Mesendoderm (in vitro differentiated cells): Measurements from ENCODE around the gene RWDD4.
"Not testable (repeated sequence)": the region's sequence is repeated elsewhere in the genome, so short reads cannot be mapped to it uniquely, and the experiment has no call there.

Source experiments
- DNase-seq: peaks from one replicate; pipeline ENCODE4 v3.0.0; 2013
- H2AK5ac ChIP-seq: 2 replicates; pipeline ENCODE4 v1.6.1; 2013; ENCODE audit warnings: low read length, inconsistent platforms
- H2BK120ac ChIP-seq: 2 replicates; pipeline ENCODE4 v1.6.1; 2013; ENCODE audit warnings: low read depth, mild to moderate bottlenecking, low read length, moderate library complexity, mixed read lengths
- H2BK15ac ChIP-seq: replicated peaks from 2 replicates; pipeline ENCODE4 v1.6.1; 2013; ENCODE audit warnings: low read depth, mild to moderate bottlenecking, moderate library complexity
- H2BK5ac ChIP-seq: 2 replicates; pipeline ENCODE4 v1.6.1; 2013; ENCODE audit warnings: low read length, inconsistent platforms
- H3K18ac ChIP-seq: 2 replicates; pipeline ENCODE4 v1.6.1; 2013; ENCODE audit warnings: mild to moderate bottlenecking, low read length, mixed read lengths
- H3K23ac ChIP-seq: one replicate; pipeline ENCODE4 v1.6.1; 2013; ENCODE audit warnings: low read length
- H3K27ac ChIP-seq: 2 replicates; pipeline ENCODE4 v1.5.1; 2013; ENCODE audit warnings: low read depth, mild to moderate bottlenecking, inconsistent platforms, low read length, moderate library complexity
- H3K27me3 ChIP-seq: 2 replicates; pipeline ENCODE4 v1.6.1; 2013; ENCODE audit warnings: low read length, control low read depth, mild to moderate bottlenecking, inconsistent platforms; ENCODE audit not compliant: insufficient read depth, poor library complexity
- H3K36me3 ChIP-seq: 2 replicates; pipeline ENCODE4 v1.6.1; 2013; ENCODE audit warnings: low read length, inconsistent platforms; ENCODE audit not compliant: control insufficient read depth, insufficient read depth
- H3K4ac ChIP-seq: one replicate; pipeline ENCODE4 v1.6.1; 2013; ENCODE audit warnings: low read depth, mild to moderate bottlenecking, low read length, moderate library complexity
- H3K4me1 ChIP-seq: 2 replicates; pipeline ENCODE4 v1.6.1; 2013; ENCODE audit warnings: low read depth, low read length, inconsistent platforms; ENCODE audit not compliant: control insufficient read depth
- H3K4me2 ChIP-seq: 2 replicates; pipeline ENCODE4 v1.6.1; 2013; ENCODE audit warnings: low read length
- H3K4me3 ChIP-seq: 2 replicates; pipeline ENCODE4 v1.5.1; 2013; ENCODE audit warnings: mild to moderate bottlenecking, low read length
- H3K56ac ChIP-seq: one replicate; pipeline ENCODE4 v1.6.1; 2013; ENCODE audit warnings: low read length
- H3K79me1 ChIP-seq: 2 replicates; pipeline ENCODE4 v1.6.1; 2013; ENCODE audit warnings: low read length, inconsistent platforms
- H3K79me2 ChIP-seq: 2 replicates; pipeline ENCODE4 v1.6.1; 2013; ENCODE audit warnings: mild to moderate bottlenecking, low read length; ENCODE audit not compliant: control insufficient read depth, insufficient read depth
- H3K9ac ChIP-seq: 2 replicates; pipeline ENCODE4 v1.6.1; 2013; ENCODE audit warnings: low read length, inconsistent platforms
- H4K5ac ChIP-seq: one replicate; pipeline ENCODE4 v1.6.1; 2013; ENCODE audit warnings: low read length
- H4K8ac ChIP-seq: one replicate; pipeline ENCODE4 v1.6.1; 2013; ENCODE audit warnings: low read depth, mild to moderate bottlenecking, control low read depth, low read length, moderate library complexity
- WGBS: extraction: QIAGEN DNeasy Blood & Tissue Kit; methylation state at CpG from one replicate; pipeline ENCODE4 v1.1.7; 2013; ENCODE audit warnings: low lambda C conversion rate, missing lambda C conversion rate; ENCODE audit not compliant: insufficient coverage; ENCODE audit errors: extremely low coverage; 5-methylcytosine and 5-hydroxymethylcytosine counted together

RWDD4 gene

GRCh38 chr4:183627979-183628588, 30.9 kb downstream of the RWDD4 start:
- Histone ChIP-seq H4K5ac (no peak overlapping the region), H2AK5ac (no peak overlapping the region), H3K27me3 (no peaks in the 10 kb centered on the region), H3K18ac (no peak overlapping the region), H3K4ac (no peak overlapping the region), H3K36me3 (no peaks in the 10 kb centered on the region), H3K4me1 (no peaks in the 10 kb centered on the region), H3K4me2 (no peak overlapping the region), H2BK120ac (no peak overlapping the region), H3K79me2 (no peaks in the 10 kb centered on the region), H3K4me3 (no peak overlapping the region), H3K23ac (no peak overlapping the region), H3K27ac (no peak overlapping the region), H2BK5ac (no peak overlapping the region), H2BK15ac (no peak overlapping the region), H3K56ac (no peak overlapping the region), H3K79me1 (no peaks in the 10 kb centered on the region), H4K8ac (no peak overlapping the region), H3K9ac (no peak overlapping the region)
- WGBS, result no CpG with 5 or more reads among the region's 12 CpGs
- no peak for DNase-seq

GRCh38 chr4:183627286-183627685, 31.7 kb downstream of the RWDD4 start:
- not testable (repeated sequence) for H2BK120ac ChIP-seq, H3K27me3 ChIP-seq, H3K56ac ChIP-seq, H4K5ac ChIP-seq, H3K79me1 ChIP-seq, H4K8ac ChIP-seq, DNase-seq, H3K4me3 ChIP-seq, H3K23ac ChIP-seq, H3K9ac ChIP-seq, H2BK15ac ChIP-seq, H3K4me2 ChIP-seq, H3K4ac ChIP-seq, H3K27ac ChIP-seq, H2AK5ac ChIP-seq, H3K36me3 ChIP-seq, H3K4me1 ChIP-seq, H3K79me2 ChIP-seq, H2BK5ac ChIP-seq, H3K18ac ChIP-seq
- no CpG with 5 or more reads among the region's 5 CpGs for WGBS

GRCh38 chr4:183626168-183626567, 32.8 kb downstream of the RWDD4 start:
- DNase-seq, result no peak
- H2AK5ac ChIP-seq, result no peak overlapping the region
- H3K4ac ChIP-seq, result no peak overlapping the region
- H4K8ac ChIP-seq, result no peak overlapping the region
- no peak overlapping the region for H3K4me2 ChIP-seq
- no peak overlapping the region for H2BK15ac ChIP-seq
- H3K23ac ChIP-seq, result no peak overlapping the region
- H3K9ac ChIP-seq, result no peak overlapping the region
- H4K5ac ChIP-seq, result no peak overlapping the region
- no peaks in the 10 kb centered on the region for H3K27me3 ChIP-seq
- no peak overlapping the region for H3K18ac ChIP-seq
- no peak overlapping the region for H3K27ac ChIP-seq
- no peak overlapping the region for H3K56ac ChIP-seq
- no peak overlapping the region for H2BK5ac ChIP-seq
- no peak overlapping the region for H2BK120ac ChIP-seq
- no peak overlapping the region for H3K4me3 ChIP-seq
- H3K79me2 ChIP-seq, result no peaks in the 10 kb centered on the region
- H3K79me1 ChIP-seq, result no peaks in the 10 kb centered on the region
- H3K36me3 ChIP-seq, result no peaks in the 10 kb centered on the region
- WGBS, result no CpG with 5 or more reads among the region's 6 CpGs
- no peaks in the 10 kb centered on the region for H3K4me1 ChIP-seq

GRCh38 chr4:183624548-183624947, 34.4 kb downstream of the RWDD4 start:
- H4K8ac ChIP-seq, result no peak overlapping the region
- WGBS, result no CpG with 5 or more reads among the region's 6 CpGs
- H3K4ac ChIP-seq, result no peak overlapping the region
- H3K79me1 ChIP-seq, result no peaks in the 10 kb centered on the region
- H3K56ac ChIP-seq, result no peak overlapping the region
- H4K5ac ChIP-seq, result no peak overlapping the region
- H3K4me1 ChIP-seq, result no peaks in the 10 kb centered on the region
- no peak for DNase-seq
- H3K4me3 ChIP-seq, result no peak overlapping the region
- no peak overlapping the region for H3K9ac ChIP-seq
- no peak overlapping the region for H2BK15ac ChIP-seq
- no peak overlapping the region for H3K4me2 ChIP-seq
- H3K23ac ChIP-seq, result no peak overlapping the region
- H3K36me3 ChIP-seq, result no peaks in the 10 kb centered on the region
- no peak overlapping the region for H2AK5ac ChIP-seq
- H3K27me3 ChIP-seq, result no peaks in the 10 kb centered on the region
- no peaks in the 10 kb centered on the region for H3K79me2 ChIP-seq
- no peak overlapping the region for H2BK5ac ChIP-seq
- H3K27ac ChIP-seq, result no peak overlapping the region
- no peak overlapping the region for H3K18ac ChIP-seq
- H2BK120ac ChIP-seq, result no peak overlapping the region

- WGBS, result no CpG with 5 or more reads among the region's 1 CpG
- DNase-seq, result no peak
These were observed 37.1 kb downstream of the RWDD4 start for GRCh38 chr4:183621875-183622274.

GRCh38 chr4:183620421-183620820, 38.6 kb downstream of the RWDD4 start:
- no CpG with 5 or more reads among the region's 2 CpGs for whole genome bisulfite sequencing
- H3K4me1 ChIP-seq, result no peaks in the 10 kb centered on the region

More at GRCh38 chr4:183621875-183622274, 37.1 kb downstream of the RWDD4 start:
- no peak overlapping the region for H4K5ac ChIP-seq
- no peak overlapping the region for H2BK15ac ChIP-seq
- no peaks in the 10 kb centered on the region for H3K79me1 ChIP-seq
- no peaks in the 10 kb centered on the region for H3K79me2 ChIP-seq
- no peak overlapping the region for H3K4me2 ChIP-seq
- H3K23ac ChIP-seq, result no peak overlapping the region
- no peak overlapping the region for H3K4ac ChIP-seq
- no peaks in the 10 kb centered on the region for H3K27me3 ChIP-seq
- no peak overlapping the region for H2AK5ac ChIP-seq
- no peak overlapping the region for H3K9ac ChIP-seq
- H3K4me1 ChIP-seq, result no peaks in the 10 kb centered on the region
- no peak overlapping the region for H3K18ac ChIP-seq
- H2BK120ac ChIP-seq, result no peak overlapping the region
- H3K36me3 ChIP-seq, result no peaks in the 10 kb centered on the region
- H3K27ac ChIP-seq, result no peak overlapping the region
- H2BK5ac ChIP-seq, result no peak overlapping the region
- H4K8ac ChIP-seq, result no peak overlapping the region
- H3K4me3 ChIP-seq, result no peak overlapping the region
- no peak overlapping the region for H3K56ac ChIP-seq

More at GRCh38 chr4:183620421-183620820, 38.6 kb downstream of the RWDD4 start:
- Histone ChIP-seq H3K23ac (no peak overlapping the region), H3K56ac (no peak overlapping the region), H3K4ac (no peak overlapping the region), H3K27me3 (no peaks in the 10 kb centered on the region), H2BK15ac (no peak overlapping the region), H3K79me2 (no peaks in the 10 kb centered on the region), H3K9ac (no peak overlapping the region), H4K5ac (no peak overlapping the region), H3K36me3 (no peaks in the 10 kb centered on the region), H4K8ac (no peak overlapping the region), H3K27ac (no peak overlapping the region), H2BK5ac (no peak overlapping the region), H3K4me2 (no peak overlapping the region), H3K79me1 (no peaks in the 10 kb centered on the region), H2AK5ac (no peak overlapping the region), H3K4me3 (no peak overlapping the region), H2BK120ac (no peak overlapping the region), H3K18ac (no peak overlapping the region)
- no peak for DNase-seq
